ENCODE results near the gene PRR29. TPM values are rescaled to one million over a fixed set of nuclear protein-coding genes. Genes with fewer than 3 reads are reported as not detected.

Gene PRR29
- total RNA-seq, 3 donors from 2014 or later (not counting 1 experiment from before 2014, with no cell fraction given) = 0.92 to 1.6 (median 1.6) TPM

GRCh38 chr17:64001763-64002529, 3.8 kb downstream of the PRR29 start:
- WGBS (ENCODE audit: insufficient coverage) = 89% methylated on average over 13 of the region's 14 CpGs
- no peak overlapping the region for H3K4me3 Mint-ChIP-seq
- Histone ChIP-seq H3K27me3 (ENCODE audit: control insufficient read depth, insufficient read depth, low read length) (no peaks in the 10 kb centered on the region), H3K36me3 (ENCODE audit: control insufficient read depth, insufficient read depth, low read length) (peaks cover 50% of the 10 kb centered on the region), H3K27ac (ENCODE audit: low read length) (no peak overlapping the region), H3K4me1 (ENCODE audit: control insufficient read depth, insufficient read depth, low read length) (peaks cover 42% of the 10 kb centered on the region), H3K4me3 (ENCODE audit: low read length) (no peak overlapping the region), H3K9me3 (ENCODE audit: control insufficient read depth, insufficient read depth, low read length) (no peaks in the 10 kb centered on the region)
- ATAC-seq (no peak), DNase-seq (no peak)
- H3K36me3 Mint-ChIP-seq = no peaks in the 10 kb centered on the region
- H3K4me1 Mint-ChIP-seq = peaks cover 29 to 41% of the 10 kb centered on the region in 2 donors
- H3K9me3 Mint-ChIP-seq = no peaks in the 10 kb centered on the region
- peak overlapping the region in 1 of 2 donors; percentile 49 for H3K27ac Mint-ChIP-seq
- no peaks in the 10 kb centered on the region for H3K27me3 Mint-ChIP-seq (ENCODE audit: low read depth in 2 of 2)
- no peak for TF ChIP-seq CTCF (IDR thresholded peaks at IDR 0.05)
- intact Hi-C loops (cut with micrococcal nuclease) = no loop called here

- H3K4me1 ChIP-seq (ENCODE audit: control insufficient read depth, insufficient read depth, low read length) = peaks cover 42% of the 10 kb centered on the region
- H3K9me3 Mint-ChIP-seq = no peaks in the 10 kb centered on the region
- H3K9me3 ChIP-seq (ENCODE audit: control insufficient read depth, insufficient read depth, low read length) = no peaks in the 10 kb centered on the region
- 97% methylated on average over 21 of the region's 22 CpGs for WGBS (ENCODE audit: insufficient coverage)
- H3K36me3 ChIP-seq (ENCODE audit: control insufficient read depth, insufficient read depth, low read length) = peaks cover 54% of the 10 kb centered on the region
- peaks cover 31 to 40% of the 10 kb centered on the region in 2 donors for H3K4me1 Mint-ChIP-seq
- H3K36me3 Mint-ChIP-seq = no peaks in the 10 kb centered on the region
- no peak overlapping the region for H3K27ac ChIP-seq (ENCODE audit: low read length)
- TF ChIP-seq CTCF (IDR thresholded peaks at IDR 0.05) = no peak
- no peak overlapping the region for H3K27ac Mint-ChIP-seq
- DNase-seq (no peak), ATAC-seq (no peak)
- no peaks in the 10 kb centered on the region for H3K27me3 Mint-ChIP-seq (ENCODE audit: low read depth in 2 of 2)
- H3K4me3 Mint-ChIP-seq = no peak overlapping the region
- intact Hi-C loops (cut with micrococcal nuclease) = no loop called here
- H3K27me3 ChIP-seq (ENCODE audit: control insufficient read depth, insufficient read depth, low read length) = no peaks in the 10 kb centered on the region
- H3K4me3 ChIP-seq (ENCODE audit: low read length) = no peak overlapping the region
Observed at GRCh38 chr17:64002658-64003525, 4.7 kb downstream of the PRR29 start.

GRCh38 chr17:64003526-64004121, 5.5 kb downstream of the PRR29 start:
- 90% methylated on average over 13 of the region's 13 CpGs for WGBS (ENCODE audit: insufficient coverage)
- peaks cover 54% of the 10 kb centered on the region for H3K36me3 ChIP-seq (ENCODE audit: control insufficient read depth, insufficient read depth, low read length)
- no peak for TF ChIP-seq CTCF (IDR thresholded peaks at IDR 0.05)
- peaks cover 30 to 40% of the 10 kb centered on the region in 2 donors for H3K4me1 Mint-ChIP-seq
- H3K27me3 Mint-ChIP-seq (ENCODE audit: low read depth in 2 of 2) = no peaks in the 10 kb centered on the region
- no peak for ATAC-seq
- H3K4me3 ChIP-seq (ENCODE audit: low read length) = no peak overlapping the region
- H3K27ac ChIP-seq (ENCODE audit: low read length) = no peak overlapping the region
- intact Hi-C loops (cut with micrococcal nuclease) = no loop called here
- no peak overlapping the region for H3K4me3 Mint-ChIP-seq
- no peaks in the 10 kb centered on the region for H3K27me3 ChIP-seq (ENCODE audit: control insufficient read depth, insufficient read depth, low read length)
- DNase-seq = no peak
- H3K4me1 ChIP-seq (ENCODE audit: control insufficient read depth, insufficient read depth, low read length) = peaks cover 42% of the 10 kb centered on the region
- H3K36me3 Mint-ChIP-seq = no peaks in the 10 kb centered on the region
- H3K9me3 ChIP-seq (ENCODE audit: control insufficient read depth, insufficient read depth, low read length) = no peaks in the 10 kb centered on the region
- no peak overlapping the region for H3K27ac Mint-ChIP-seq
- H3K9me3 Mint-ChIP-seq = no peaks in the 10 kb centered on the region
